ENCODE measurements around the gene DARS1. TPM values are rescaled to one million over a fixed set of nuclear protein-coding genes. Genes with fewer than 3 reads are reported as not detected.

The DARS1 gene
- total RNA-seq, 1 donor from 2014 or later = 82.9 TPM

DNA sequence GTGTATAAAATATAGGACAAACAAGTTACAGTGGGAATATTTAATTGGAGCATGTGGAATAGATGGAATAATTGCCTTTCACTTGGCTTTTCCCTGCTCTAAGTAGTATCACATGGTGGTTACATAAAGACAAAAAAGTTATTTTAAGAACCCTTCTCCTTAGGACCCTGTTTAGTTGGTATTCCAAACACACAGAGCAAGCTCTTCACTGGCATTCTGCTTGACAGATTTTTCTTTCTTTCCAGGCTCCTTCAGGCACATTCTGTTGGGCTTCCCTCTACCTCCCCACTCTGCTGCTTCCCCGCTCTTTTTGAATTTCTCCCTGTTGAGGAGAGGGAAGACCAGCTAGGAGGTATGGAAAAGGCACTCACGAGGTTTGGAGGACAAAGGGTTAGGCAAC, 29.0 kb upstream of the DARS1 start:
- H3K27me3 Mint-ChIP-seq (ENCODE audit: unreplicated experiment) = peaks cover 5% of the 10 kb centered on the region
- TF ChIP-seq, protein P1, sequence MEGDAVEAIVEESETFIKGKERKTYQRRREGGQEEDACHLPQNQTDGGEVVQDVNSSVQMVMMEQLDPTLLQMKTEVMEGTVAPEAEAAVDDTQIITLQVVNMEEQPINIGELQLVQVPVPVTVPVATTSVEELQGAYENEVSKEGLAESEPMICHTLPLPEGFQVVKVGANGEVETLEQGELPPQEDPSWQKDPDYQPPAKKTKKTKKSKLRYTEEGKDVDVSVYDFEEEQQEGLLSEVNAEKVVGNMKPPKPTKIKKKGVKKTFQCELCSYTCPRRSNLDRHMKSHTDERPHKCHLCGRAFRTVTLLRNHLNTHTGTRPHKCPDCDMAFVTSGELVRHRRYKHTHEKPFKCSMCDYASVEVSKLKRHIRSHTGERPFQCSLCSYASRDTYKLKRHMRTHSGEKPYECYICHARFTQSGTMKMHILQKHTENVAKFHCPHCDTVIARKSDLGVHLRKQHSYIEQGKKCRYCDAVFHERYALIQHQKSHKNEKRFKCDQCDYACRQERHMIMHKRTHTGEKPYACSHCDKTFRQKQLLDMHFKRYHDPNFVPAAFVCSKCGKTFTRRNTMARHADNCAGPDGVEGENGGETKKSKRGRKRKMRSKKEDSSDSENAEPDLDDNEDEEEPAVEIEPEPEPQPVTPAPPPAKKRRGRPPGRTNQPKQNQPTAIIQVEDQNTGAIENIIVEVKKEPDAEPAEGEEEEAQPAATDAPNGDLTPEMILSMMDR (IDR thresholded peaks at IDR 0.05; ENCODE audit: unreplicated experiment) = no peak
- peaks cover 47% of the 10 kb centered on the region for H3K4me1 Mint-ChIP-seq (ENCODE audit: unreplicated experiment)
- no peak for DNase-seq (ENCODE audit: low spot score)
- H3K4me3 Mint-ChIP-seq (ENCODE audit: unreplicated experiment) = peak overlapping the region; percentile 29
- no peaks in the 10 kb centered on the region for H3K9me3 Mint-ChIP-seq (ENCODE audit: unreplicated experiment)
- no peaks in the 10 kb centered on the region for H3K36me3 Mint-ChIP-seq (ENCODE audit: low read depth, unreplicated experiment)
- H3K27ac Mint-ChIP-seq (ENCODE audit: unreplicated experiment) = peak overlapping the region; percentile 82

DNA sequence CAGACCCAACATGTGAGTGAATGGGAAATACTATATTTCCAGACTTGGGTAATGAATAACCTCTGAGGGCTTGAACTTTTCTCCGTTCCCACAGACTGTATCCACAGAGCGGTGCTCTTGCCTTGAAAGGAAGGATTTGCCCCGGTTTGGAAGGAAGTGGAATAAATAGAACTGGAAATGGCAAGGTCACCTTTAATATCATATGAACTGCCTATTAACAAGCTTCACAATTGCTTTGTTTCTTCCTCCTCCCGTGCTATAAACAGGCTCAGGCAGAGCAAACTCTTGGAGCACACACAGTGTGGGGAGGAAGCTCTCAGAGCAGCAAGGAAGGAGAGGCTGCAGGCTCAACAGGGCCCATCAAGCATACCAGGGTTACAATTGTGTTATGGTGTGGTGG, 28.5 kb upstream of the DARS1 start:
- Mint-ChIP-seq H3K27me3 (ENCODE audit: unreplicated experiment) (peaks cover 5% of the 10 kb centered on the region), H3K4me3 (ENCODE audit: unreplicated experiment) (no peak overlapping the region), H3K4me1 (ENCODE audit: unreplicated experiment) (peaks cover 44% of the 10 kb centered on the region), H3K9me3 (ENCODE audit: unreplicated experiment) (no peaks in the 10 kb centered on the region), H3K36me3 (ENCODE audit: low read depth, unreplicated experiment) (no peaks in the 10 kb centered on the region), H3K27ac (ENCODE audit: unreplicated experiment) (peak overlapping the region; percentile 65)
- no peak for DNase-seq (ENCODE audit: low spot score)
- TF ChIP-seq, protein P1 (IDR thresholded peaks at IDR 0.05; ENCODE audit: unreplicated experiment) = no peak

DNA sequence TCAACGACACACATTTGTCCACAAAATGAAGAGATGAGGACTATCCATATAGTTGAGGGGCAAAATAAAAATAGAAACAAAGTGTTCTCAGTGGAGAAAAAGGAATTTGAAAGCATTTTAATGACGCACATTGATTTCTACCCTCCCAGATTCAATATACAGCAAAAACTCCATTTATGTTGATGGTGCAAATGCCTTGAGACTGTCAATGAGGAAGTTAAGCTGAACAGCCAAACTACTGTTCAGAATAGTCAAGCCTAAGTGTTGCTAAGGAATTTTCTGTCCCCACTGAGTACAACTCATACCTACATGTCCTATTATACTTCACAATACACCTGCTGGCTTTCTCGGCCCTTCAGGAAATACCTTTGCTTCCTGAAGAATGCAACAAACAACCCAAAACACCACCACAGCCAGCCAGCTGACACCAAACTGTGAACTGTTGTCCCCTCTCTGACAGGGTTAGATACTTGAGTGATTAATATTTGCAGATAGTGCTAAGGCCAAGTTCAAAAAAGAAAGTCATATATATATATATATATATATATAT, 27.8 kb upstream of the DARS1 start:
- TF ChIP-seq, protein P1 (IDR thresholded peaks at IDR 0.05; ENCODE audit: unreplicated experiment) = no peak
- Mint-ChIP-seq H3K4me1 (ENCODE audit: unreplicated experiment) (peaks cover 44% of the 10 kb centered on the region), H3K27me3 (ENCODE audit: unreplicated experiment) (peaks cover 5% of the 10 kb centered on the region), H3K27ac (ENCODE audit: unreplicated experiment) (peak overlapping the region; percentile 9), H3K4me3 (ENCODE audit: unreplicated experiment) (no peak overlapping the region), H3K36me3 (ENCODE audit: low read depth, unreplicated experiment) (no peaks in the 10 kb centered on the region), H3K9me3 (ENCODE audit: unreplicated experiment) (no peaks in the 10 kb centered on the region)
- no peak for DNase-seq (ENCODE audit: low spot score)

DNA sequence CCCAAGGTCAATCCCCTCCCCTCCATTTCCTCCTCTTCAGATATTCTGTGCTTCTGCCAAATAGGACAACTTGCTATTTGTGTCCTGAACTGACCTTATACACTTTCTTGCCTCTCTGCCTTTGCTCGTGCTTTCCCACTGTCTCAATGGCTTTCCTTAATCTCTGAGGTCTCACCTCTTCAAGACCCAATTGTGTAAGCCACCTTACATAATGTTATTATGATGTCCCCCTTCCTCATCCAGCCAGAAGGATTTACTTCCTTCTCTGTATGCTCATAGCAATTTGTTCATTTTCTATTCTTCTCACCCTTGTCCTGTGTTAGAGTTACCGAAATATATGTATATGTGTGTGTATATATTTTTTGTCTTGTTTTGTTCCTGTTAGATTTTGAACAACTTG, 26.9 kb upstream of the DARS1 start:
- H3K27me3 Mint-ChIP-seq (ENCODE audit: unreplicated experiment) = peaks cover 5% of the 10 kb centered on the region
- TF ChIP-seq, protein P1 (IDR thresholded peaks at IDR 0.05; ENCODE audit: unreplicated experiment) = no peak
- no peak overlapping the region for H3K4me3 Mint-ChIP-seq (ENCODE audit: unreplicated experiment)
- DNase-seq (ENCODE audit: low spot score) = no peak
- H3K36me3 Mint-ChIP-seq (ENCODE audit: low read depth, unreplicated experiment) = no peaks in the 10 kb centered on the region
- H3K27ac Mint-ChIP-seq (ENCODE audit: unreplicated experiment) = no peak overlapping the region
- peaks cover 47% of the 10 kb centered on the region for H3K4me1 Mint-ChIP-seq (ENCODE audit: unreplicated experiment)
- H3K9me3 Mint-ChIP-seq (ENCODE audit: unreplicated experiment) = no peaks in the 10 kb centered on the region

DNA sequence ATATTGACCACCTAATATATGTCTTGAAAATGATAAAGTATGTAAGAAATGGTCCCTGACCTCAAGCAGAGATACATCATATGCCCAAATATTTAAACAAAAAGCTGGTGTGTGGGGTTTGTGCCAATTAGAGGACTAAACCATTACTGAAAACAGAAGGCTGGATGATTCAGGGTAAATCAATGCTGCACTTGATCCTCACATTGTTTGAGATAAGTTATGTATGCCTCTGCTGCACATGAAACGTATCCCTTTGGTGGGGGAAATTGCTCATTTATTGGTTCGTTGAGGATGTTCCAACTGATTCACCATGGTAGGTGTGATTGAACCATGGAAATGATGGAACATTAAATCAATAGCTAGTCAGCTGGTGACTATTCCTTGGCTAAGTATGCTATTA, 24.7 kb upstream of the DARS1 start:
- Mint-ChIP-seq H3K27me3 (ENCODE audit: unreplicated experiment) (peaks cover 4% of the 10 kb centered on the region), H3K4me3 (ENCODE audit: unreplicated experiment) (no peak overlapping the region), H3K9me3 (ENCODE audit: unreplicated experiment) (no peaks in the 10 kb centered on the region), H3K36me3 (ENCODE audit: low read depth, unreplicated experiment) (no peaks in the 10 kb centered on the region), H3K27ac (ENCODE audit: unreplicated experiment) (no peak overlapping the region), H3K4me1 (ENCODE audit: unreplicated experiment) (peaks cover 52% of the 10 kb centered on the region)
- DNase-seq (ENCODE audit: low spot score) = no peak
- TF ChIP-seq, protein P1 (IDR thresholded peaks at IDR 0.05; ENCODE audit: unreplicated experiment) = no peak

All from endothelial cell (in vitro differentiated cells).